ENCODE data around the gene FTSJ1.

FTSJ1 gene

GRCh38 chrX:48531358-48531959 lies 55.5 kb downstream of the FTSJ1 start:
- no peak for DNase-seq

GRCh38 chrX:48532161-48532560 lies 56.2 kb downstream of the FTSJ1 start:
- no peak for DNase-seq

GRCh38 chrX:48533165-48533564 lies 57.2 kb downstream of the FTSJ1 start:
- DNase-seq, result no peak
